T-cell (primary cell): ENCODE results near the gene TARS1. TPM values are rescaled to one million over a fixed set of nuclear protein-coding genes. Genes with fewer than 3 reads are reported as not detected.
"Not testable (repeated sequence)": the region's sequence is repeated elsewhere in the genome, so short reads cannot be mapped to it uniquely, and the experiment has no call there.

Experiments
- ATAC-seq, 4 experiments: fragments of 200-7000 bp in 3 of 4; fragments of 150-1000 bp in 1 of 4; cut with Tn5 transposase; replicated peaks in 1 of 4; 1 replicate in 3 of 4; 2 replicates in 1 of 4; pipeline ENCODE4 v1.10.0; 2021; ENCODE audit warnings: moderate library complexity in 3 of 4, mild to moderate bottlenecking in 2 of 4, moderate number of reproducible peaks in 1 of 4
- CTCF ChIA-PET, 2 donors: fragments of 300-600 bp; sonication (Branson Sonifier 250); formaldehyde crosslinking; loops; one replicate each; lab custom pipeline; 2022; ENCODE audit warnings: antibody characterized with exemption in 2 of 2; lab: Charles Lee
- POLR2A ChIA-PET, 2 donors: fragments of 300-600 bp; sonication (Branson Sonifier 250); formaldehyde crosslinking; loops; one replicate each; lab custom pipeline; 2022; ENCODE audit warnings: antibody characterized with exemption in 2 of 2; lab: Charles Lee
- DNase-seq, 35 experiments: peaks; one replicate each; pipeline versions ENCODE4 v3.0.0 to v3.0.0-alpha.2; 2013 to 2023
- H3K27ac ChIP-seq: one replicate; pipeline ENCODE4 v1.5.1; 2013; ENCODE audit warnings: low read length
- H3K27me3 ChIP-seq, 2 experiments: replicated peaks in 1 of 2; 1 replicate in 1 of 2; 2 replicates in 1 of 2; pipeline versions ENCODE4 v1.6.1 to v1.7.0; 2013; ENCODE audit warnings: low read length in 1 of 2, mixed read lengths in 1 of 2; ENCODE audit not compliant: control insufficient read depth in 2 of 2, insufficient read depth in 2 of 2; ENCODE audit errors: extremely low read depth in 1 of 2
- H3K36me3 ChIP-seq, 2 donors: 1 replicate in 1 of 2; 2 replicates in 1 of 2; pipeline versions ENCODE4 v1.6.1 to v1.7.0; 2013; ENCODE audit warnings: low read length in 1 of 2; ENCODE audit not compliant: control insufficient read depth in 2 of 2, insufficient read depth in 1 of 2; ENCODE audit errors: extremely low read depth in 1 of 2
- H3K4me1 ChIP-seq, 2 experiments: 1 replicate in 1 of 2; 2 replicates in 1 of 2; pipeline versions ENCODE4 v1.6.1 to v1.7.0; 2013; ENCODE audit warnings: low read length in 2 of 2, mixed read lengths in 1 of 2; ENCODE audit not compliant: insufficient read depth in 2 of 2, control insufficient read depth in 1 of 2; ENCODE audit errors: extremely low read depth in 1 of 2
- H3K4me3 ChIP-seq, 2 donors: 1 replicate in 1 of 2; 2 replicates in 1 of 2; pipeline versions ENCODE4 v1.5.1 to v1.7.0; 2013; ENCODE audit warnings: mild to moderate bottlenecking in 2 of 2, low read length in 1 of 2, moderate library complexity in 1 of 2; ENCODE audit not compliant: control insufficient read depth in 1 of 2; ENCODE audit errors: extremely low read depth in 1 of 2
- H3K9me3 ChIP-seq: 2 replicates; pipeline ENCODE4 v1.7.0; 2013
- H3K27ac Mint-ChIP-seq, 2 donors: one replicate each; pipeline ENCODE4 v1.8.0; 2020 to 2021; ENCODE audit warnings: mild to moderate bottlenecking in 2 of 2, mixed read lengths in 2 of 2
- H3K27me3 Mint-ChIP-seq, 2 donors: one replicate each; pipeline ENCODE4 v1.8.0; 2021 to 2022; ENCODE audit warnings: mixed read lengths in 2 of 2
- H3K36me3 Mint-ChIP-seq: one replicate; pipeline ENCODE4 v1.8.0; 2021; ENCODE audit warnings: mixed read lengths
- H3K4me1 Mint-ChIP-seq, 3 donors: one replicate each; pipeline ENCODE4 v1.8.0; 2020 to 2022; ENCODE audit warnings: mixed read lengths in 3 of 3, mild to moderate bottlenecking in 1 of 3
- H3K4me3 Mint-ChIP-seq, 3 donors: one replicate each; pipeline ENCODE4 v1.8.0; 2020 to 2022; ENCODE audit warnings: mild to moderate bottlenecking in 3 of 3, mixed read lengths in 3 of 3, moderate library complexity in 3 of 3
- H3K9me3 Mint-ChIP-seq, 3 donors: one replicate each; pipeline ENCODE4 v1.8.0; 2020 to 2022; ENCODE audit warnings: mixed read lengths in 3 of 3
- WGBS: methylation state at CpG from one replicate; pipeline ENCODE4 v1.1.5; 2013; ENCODE audit warnings: missing lambda C conversion rate; ENCODE audit not compliant: insufficient coverage; 5-methylcytosine and 5-hydroxymethylcytosine counted together
- total RNA-seq, 35 experiments: library from RNA in 6 of 35; stranded (reverse) in 6 of 35; fragments of 120-200 nt in 1 of 35; gene quantifications; one replicate each; pipeline versions ENCODE4 v1.2.1 to v1.2.4 and lab custom pipeline; 2013 to 2026

TARS1 gene
- total RNA-seq, 5 donors from 2014 or later (not counting 1 experiment from before 2014, with no cell fraction given): 26.7 to 134 (median 119) TPM

DNA sequence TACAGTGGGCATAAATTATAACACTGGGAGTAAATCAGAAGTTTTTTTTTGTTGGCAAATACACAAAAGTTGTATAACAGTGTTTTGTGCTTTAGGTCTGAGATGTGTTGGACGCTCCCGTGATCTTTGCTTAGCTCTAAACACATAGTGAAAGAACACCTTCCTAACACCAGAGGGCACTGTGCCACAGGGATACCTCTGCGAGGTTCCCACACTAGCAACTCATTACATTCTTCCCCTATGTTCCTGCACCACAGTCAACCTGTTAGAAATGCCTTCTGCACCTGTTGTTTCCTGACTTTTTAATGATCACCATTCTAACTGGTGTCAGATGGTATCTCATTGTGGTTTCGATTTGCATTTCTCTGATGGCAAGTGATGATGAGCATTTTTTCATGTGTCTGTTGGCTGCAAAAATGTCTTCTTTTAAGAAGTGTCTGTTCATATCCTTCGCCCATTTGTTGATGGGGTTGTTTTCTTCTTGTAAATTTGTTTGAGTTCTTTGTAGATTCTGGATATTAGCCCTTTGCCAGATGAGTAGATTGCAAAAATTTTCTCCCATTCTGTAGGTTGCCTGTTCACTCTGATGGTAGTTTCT is 4.8 kb upstream of the TARS1 start:
- H3K9me3 Mint-ChIP-seq, H3K9me3 ChIP-seq, H3K27me3 ChIP-seq, H3K4me1 ChIP-seq, H3K4me3 ChIP-seq, H3K4me3 Mint-ChIP-seq, H3K36me3 ChIP-seq, H3K27me3 Mint-ChIP-seq, H3K36me3 Mint-ChIP-seq, H3K27ac ChIP-seq: not testable (repeated sequence)
- ChIA-PET CTCF (interaction anchor here (0.5 to 1.6 kb wide), 11 partner anchors 11 to 599 kb away, joined by 3 to 40 read pairs (median 3); partner anchors contain the start of gene RXFP3 (in 1 of the 2)), POLR2A (interaction anchor here in 1 of 2 donors (0.6 kb wide), 1 partner anchor 8 kb away, joined by 3 read pairs; no protein-coding TSS in a partner anchor)
- H3K4me1 Mint-ChIP-seq: peaks cover 8 to 16% (median 10%) of the 10 kb centered on the region in 3 donors
- whole genome bisulfite sequencing: no CpG with 5 or more reads among the region's 5 CpGs
- DNase-seq (peak; percentile 10 to 84 (median 56)), ATAC-seq (peak; percentile 41 to 46 (median 44))
- H3K27ac Mint-ChIP-seq: peak overlapping the region in 1 of 2 donors; percentile 20

DNA sequence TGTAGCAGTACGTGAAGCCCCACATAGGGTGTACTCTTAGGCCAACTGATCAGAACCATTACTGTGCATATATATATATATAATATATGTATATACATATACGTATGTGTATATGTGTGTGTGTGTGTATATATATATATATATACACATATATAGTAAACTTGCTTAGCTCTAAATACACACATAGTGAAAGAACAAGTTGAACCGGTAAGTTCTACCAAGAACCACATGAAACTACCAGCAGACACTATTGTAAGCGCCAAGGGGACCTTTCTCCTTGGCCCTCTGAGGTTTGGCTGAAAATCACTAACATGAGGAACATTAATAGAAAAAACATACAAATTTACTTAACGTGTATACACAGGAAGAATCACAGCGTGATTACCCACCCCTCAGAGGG is 1.8 kb upstream of the TARS1 start:
- ATAC-seq (no peak), DNase-seq (no peak)
- Histone ChIP-seq H3K4me1 (peaks cover 17 to 20% of the 10 kb centered on the region in 2 experiments), H3K4me3 (peak overlapping the region in 1 of 2 donors; percentile 95), H3K27me3 (no peaks in the 10 kb centered on the region), H3K36me3 (no peaks in the 10 kb centered on the region), H3K27ac (no peak overlapping the region), H3K9me3 (no peaks in the 10 kb centered on the region)
- CTCF ChIA-PET: interaction anchor here (1.0 to 1.2 kb wide), 2 partner anchors 523 to 531 kb away, joined by 3 read pairs; no protein-coding TSS in a partner anchor
- H3K27ac Mint-ChIP-seq: no peak overlapping the region
- POLR2A ChIA-PET: no interaction called here
- H3K9me3 Mint-ChIP-seq: no peaks in the 10 kb centered on the region
- H3K36me3 Mint-ChIP-seq: no peaks in the 10 kb centered on the region
- WGBS: 100% methylated on average over 1 of the region's 6 CpGs
- H3K4me1 Mint-ChIP-seq: peaks cover 18 to 25% (median 21%) of the 10 kb centered on the region in 3 donors
- no peaks in the 10 kb centered on the region for H3K27me3 Mint-ChIP-seq
- H3K4me3 Mint-ChIP-seq: no peak overlapping the region

DNA sequence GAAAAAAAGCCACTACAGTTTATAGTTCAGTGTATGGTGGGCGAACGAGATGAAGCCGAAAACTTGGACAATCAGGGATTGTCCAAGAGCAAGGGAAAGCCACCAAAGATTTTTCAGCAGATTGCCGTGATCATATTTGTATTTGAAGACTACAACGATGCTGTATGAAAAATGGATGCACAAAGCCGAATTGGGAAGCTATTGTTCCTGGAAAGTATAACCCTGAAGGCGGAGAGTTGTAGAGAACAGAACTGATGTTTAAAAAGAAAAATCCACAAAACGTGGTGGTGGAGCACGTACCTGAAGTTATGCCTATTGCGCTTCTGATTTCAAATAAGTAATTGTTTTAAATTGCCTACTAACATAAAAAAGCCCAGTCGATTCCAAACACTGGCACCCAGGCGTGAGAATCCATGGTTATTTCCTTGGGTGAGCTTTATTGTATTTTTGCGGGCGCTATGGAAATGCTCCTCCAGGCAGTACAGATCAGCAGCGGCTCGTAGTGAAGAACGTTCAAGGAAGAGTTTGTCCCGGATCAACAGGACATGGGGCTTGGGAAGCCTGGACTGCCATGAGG is 772 bp upstream of the TARS1 start:
- 15% methylated on average over 15 of the region's 18 CpGs for WGBS
- ChIA-PET CTCF (interaction anchor here in 1 of 2 donors (0.6 kb wide), 1 partner anchor 1289 kb away, joined by 6 read pairs; no protein-coding TSS in a partner anchor), POLR2A (no interaction called here)
- Histone ChIP-seq H3K4me3 (peak overlapping the region; percentile 69 to 95), H3K27me3 (no peaks in the 10 kb centered on the region), H3K27ac (peak overlapping the region; percentile 67), H3K4me1 (peaks cover 20 to 23% of the 10 kb centered on the region in 2 experiments), H3K36me3 (peaks cover 0 to 4% of the 10 kb centered on the region in 2 donors), H3K9me3 (no peaks in the 10 kb centered on the region)
- ATAC-seq (peak in 1 of 4 experiments; percentile 0), DNase-seq (no peak)
- no peak overlapping the region for H3K4me3 Mint-ChIP-seq
- H3K27ac Mint-ChIP-seq: no peak overlapping the region
- peaks cover 24 to 32% (median 28%) of the 10 kb centered on the region in 3 donors for H3K4me1 Mint-ChIP-seq
- no peaks in the 10 kb centered on the region for H3K9me3 Mint-ChIP-seq
- H3K27me3 Mint-ChIP-seq: no peaks in the 10 kb centered on the region
- H3K36me3 Mint-ChIP-seq: no peaks in the 10 kb centered on the region

DNA sequence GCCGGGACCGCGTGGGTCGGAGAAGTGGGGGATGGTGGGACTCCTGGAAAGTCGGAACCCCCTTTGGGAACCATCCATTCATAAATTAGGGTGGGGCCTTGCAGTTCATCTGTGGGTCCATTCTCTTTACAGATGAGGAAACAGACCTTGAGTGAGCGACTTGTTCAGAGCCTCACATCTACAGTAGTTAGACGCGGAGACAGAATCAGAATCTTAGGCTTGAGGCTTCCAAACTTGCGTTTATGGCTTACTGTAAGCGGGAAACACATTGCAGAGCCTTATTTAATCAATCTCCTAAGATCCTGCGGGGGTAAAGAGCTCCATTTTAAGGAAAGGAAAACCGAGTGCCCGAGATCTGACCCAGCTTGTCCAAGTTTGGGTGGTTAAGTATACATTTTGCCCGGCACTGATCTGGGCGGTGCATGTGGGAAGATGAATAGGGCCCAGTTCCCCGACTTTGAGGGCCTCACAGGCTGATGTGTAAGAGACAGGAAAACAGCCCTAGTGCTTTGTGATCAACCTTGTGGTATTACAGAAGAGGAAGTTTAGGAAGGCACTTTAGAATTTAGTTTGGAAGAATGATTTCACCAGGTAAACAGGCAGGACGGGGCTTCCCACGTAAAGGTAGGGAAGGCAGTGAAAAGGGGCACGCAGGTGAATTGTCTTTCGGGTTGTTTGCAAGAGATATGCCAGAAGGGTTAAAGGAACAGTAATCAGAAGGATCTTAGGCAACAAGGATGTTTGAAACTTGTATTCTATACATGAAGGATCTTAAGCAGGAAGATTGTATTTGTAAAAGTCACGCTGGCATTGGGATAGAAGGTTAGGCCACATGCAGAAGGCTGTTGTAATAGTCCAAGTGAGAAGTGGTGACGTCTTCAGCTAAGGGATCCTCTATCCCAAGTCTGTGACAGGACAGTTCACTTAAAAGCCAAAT is 744 bp downstream of the TARS1 start:
- Histone ChIP-seq H3K27ac (peak overlapping the region; percentile 67), H3K27me3 (no peaks in the 10 kb centered on the region), H3K36me3 (peaks cover 0 to 18% of the 10 kb centered on the region in 2 donors), H3K4me1 (peaks cover 20 to 23% of the 10 kb centered on the region in 2 experiments), H3K4me3 (peak overlapping the region; percentile 69 to 95), H3K9me3 (no peaks in the 10 kb centered on the region)
- Mint-ChIP-seq H3K4me3 (no peak overlapping the region), H3K36me3 (peaks cover 12% of the 10 kb centered on the region), H3K27me3 (no peaks in the 10 kb centered on the region), H3K4me1 (peaks cover 27 to 37% (median 29%) of the 10 kb centered on the region in 3 donors), H3K27ac (no peak overlapping the region), H3K9me3 (no peaks in the 10 kb centered on the region)
- ChIA-PET CTCF (no interaction called here), POLR2A (interaction anchor here in 1 of 2 donors (0.6 kb wide), 1 partner anchor 567 kb away, joined by 3 read pairs; no protein-coding TSS in a partner anchor)
- DNase-seq (peak in 14 of 35 experiments; percentile 1 to 41 (median 6)), ATAC-seq (peak; percentile 40 to 46 (median 42))
- 3% methylated on average over 9 of the region's 22 CpGs for WGBS

DNA sequence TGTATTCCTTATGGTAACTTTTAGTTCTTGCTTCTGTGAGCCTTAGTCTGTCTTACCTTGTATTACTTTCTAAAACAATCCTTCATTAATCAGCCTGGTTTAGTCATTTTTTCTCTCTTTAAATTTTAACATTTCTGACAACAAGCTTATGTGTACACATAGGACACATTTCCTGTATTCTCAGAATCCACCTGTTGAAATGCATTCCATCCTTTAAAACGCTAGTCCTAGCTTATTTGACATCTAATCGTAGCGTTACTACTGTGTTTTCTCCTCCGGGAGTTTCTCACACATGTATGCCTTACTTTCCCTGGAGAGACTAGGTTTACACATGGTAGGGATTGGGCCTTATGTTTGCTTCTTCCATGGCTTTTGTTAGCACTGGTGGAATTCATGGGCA is 3.8 kb downstream of the TARS1 start:
- Histone ChIP-seq H3K27me3 (no peaks in the 10 kb centered on the region), H3K27ac (no peak overlapping the region), H3K36me3 (peaks cover 7 to 25% of the 10 kb centered on the region in 2 donors), H3K4me1 (peaks cover 15 to 20% of the 10 kb centered on the region in 2 experiments), H3K9me3 (no peaks in the 10 kb centered on the region), H3K4me3 (no peak overlapping the region)
- CTCF ChIA-PET: no interaction called here
- Mint-ChIP-seq H3K4me1 (peaks cover 42 to 44% (median 42%) of the 10 kb centered on the region in 3 donors), H3K27ac (peak overlapping the region in 1 of 2 donors; percentile 37), H3K27me3 (no peaks in the 10 kb centered on the region), H3K4me3 (no peak overlapping the region), H3K36me3 (peaks cover 31% of the 10 kb centered on the region), H3K9me3 (no peaks in the 10 kb centered on the region)
- DNase-seq (no peak), ATAC-seq (no peak)
- POLR2A ChIA-PET: no interaction called here
- WGBS: 90% methylated on average over 2 of the region's 4 CpGs

DNA sequence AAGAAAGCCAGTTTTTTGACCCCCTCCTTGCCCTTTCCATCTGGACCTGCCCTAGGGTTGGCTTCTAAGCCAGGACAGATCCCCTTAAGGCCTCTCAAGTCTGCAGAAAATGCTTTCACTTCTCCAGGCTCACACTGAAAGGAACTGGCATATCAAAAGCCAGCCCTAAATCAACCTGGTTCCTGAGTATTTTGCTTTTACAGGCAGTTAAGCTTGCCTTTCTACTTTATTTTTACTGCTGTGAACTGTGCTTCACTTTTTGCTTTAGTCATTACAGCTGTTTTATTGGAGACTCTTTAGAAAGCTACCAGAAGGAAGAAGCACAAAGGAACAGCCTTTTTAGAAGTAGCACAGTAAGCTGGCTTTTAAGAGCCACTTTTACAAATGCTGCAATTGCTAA is 5.0 kb downstream of the TARS1 start:
- Histone ChIP-seq H3K4me3 (no peak overlapping the region), H3K27ac (no peak overlapping the region), H3K36me3 (peaks cover 7 to 35% of the 10 kb centered on the region in 2 donors), H3K27me3 (no peaks in the 10 kb centered on the region), H3K4me1 (peaks cover 11 to 16% of the 10 kb centered on the region in 2 experiments), H3K9me3 (no peaks in the 10 kb centered on the region)
- no peak for DNase-seq
- H3K27ac Mint-ChIP-seq: no peak overlapping the region
- ATAC-seq: no peak
- ChIA-PET CTCF (interaction anchor here in 1 of 2 donors (2.8 kb wide), 1 partner anchor 10 kb away, joined by 10 read pairs; no protein-coding TSS in a partner anchor), POLR2A (no interaction called here)
- H3K36me3 Mint-ChIP-seq: peaks cover 37% of the 10 kb centered on the region
- no peaks in the 10 kb centered on the region for H3K27me3 Mint-ChIP-seq
- H3K9me3 Mint-ChIP-seq: no peaks in the 10 kb centered on the region
- H3K4me3 Mint-ChIP-seq: no peak overlapping the region
- peaks cover 42 to 44% (median 42%) of the 10 kb centered on the region in 3 donors for H3K4me1 Mint-ChIP-seq
